ENCODE measurements around the gene PAPSS2. TPM values are rescaled to one million over a fixed set of nuclear protein-coding genes. Genes with fewer than 3 reads are reported as not detected.

The PAPSS2 gene
- total RNA-seq, 1 donor from 2014 or later: 14.8 TPM

DNA sequence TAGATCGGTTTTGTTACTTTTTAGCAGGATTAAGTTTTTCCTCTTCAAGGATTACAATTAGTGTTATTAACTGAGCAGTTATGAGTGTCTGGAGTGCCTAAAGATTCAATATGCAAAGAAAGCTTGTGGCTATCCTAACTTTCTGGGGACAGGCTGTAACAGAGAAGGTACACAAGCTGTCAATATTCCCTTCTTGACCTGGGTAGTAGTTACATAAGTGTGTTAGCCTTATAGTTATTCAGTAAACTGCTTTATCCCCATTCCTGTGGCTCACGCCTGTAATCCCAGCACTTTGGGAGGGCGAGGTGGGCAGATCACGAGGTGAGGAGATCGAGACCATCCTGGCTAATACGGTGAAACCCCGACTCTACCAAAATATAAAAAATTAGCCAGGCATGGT is 126.7 kb downstream of the PAPSS2 start:
- Histone ChIP-seq H3K9me3 (no peaks in the 10 kb centered on the region), H3K36me3 (peaks cover 6 to 18% of the 10 kb centered on the region in 2 donors), H3K4me3 (no peak overlapping the region), H3K27ac (no peak overlapping the region), H3K4me1 (peaks cover 0 to 2% of the 10 kb centered on the region in 2 donors), H3K27me3 (no peaks in the 10 kb centered on the region)
- TF ChIP-seq, protein P1, sequence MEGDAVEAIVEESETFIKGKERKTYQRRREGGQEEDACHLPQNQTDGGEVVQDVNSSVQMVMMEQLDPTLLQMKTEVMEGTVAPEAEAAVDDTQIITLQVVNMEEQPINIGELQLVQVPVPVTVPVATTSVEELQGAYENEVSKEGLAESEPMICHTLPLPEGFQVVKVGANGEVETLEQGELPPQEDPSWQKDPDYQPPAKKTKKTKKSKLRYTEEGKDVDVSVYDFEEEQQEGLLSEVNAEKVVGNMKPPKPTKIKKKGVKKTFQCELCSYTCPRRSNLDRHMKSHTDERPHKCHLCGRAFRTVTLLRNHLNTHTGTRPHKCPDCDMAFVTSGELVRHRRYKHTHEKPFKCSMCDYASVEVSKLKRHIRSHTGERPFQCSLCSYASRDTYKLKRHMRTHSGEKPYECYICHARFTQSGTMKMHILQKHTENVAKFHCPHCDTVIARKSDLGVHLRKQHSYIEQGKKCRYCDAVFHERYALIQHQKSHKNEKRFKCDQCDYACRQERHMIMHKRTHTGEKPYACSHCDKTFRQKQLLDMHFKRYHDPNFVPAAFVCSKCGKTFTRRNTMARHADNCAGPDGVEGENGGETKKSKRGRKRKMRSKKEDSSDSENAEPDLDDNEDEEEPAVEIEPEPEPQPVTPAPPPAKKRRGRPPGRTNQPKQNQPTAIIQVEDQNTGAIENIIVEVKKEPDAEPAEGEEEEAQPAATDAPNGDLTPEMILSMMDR (IDR thresholded peaks at IDR 0.05): no peak
- DNase-seq (ENCODE audit: low spot score in 2 of 2): no peak
- intact Hi-C loops (cut with DNase I): no loop called here

DNA sequence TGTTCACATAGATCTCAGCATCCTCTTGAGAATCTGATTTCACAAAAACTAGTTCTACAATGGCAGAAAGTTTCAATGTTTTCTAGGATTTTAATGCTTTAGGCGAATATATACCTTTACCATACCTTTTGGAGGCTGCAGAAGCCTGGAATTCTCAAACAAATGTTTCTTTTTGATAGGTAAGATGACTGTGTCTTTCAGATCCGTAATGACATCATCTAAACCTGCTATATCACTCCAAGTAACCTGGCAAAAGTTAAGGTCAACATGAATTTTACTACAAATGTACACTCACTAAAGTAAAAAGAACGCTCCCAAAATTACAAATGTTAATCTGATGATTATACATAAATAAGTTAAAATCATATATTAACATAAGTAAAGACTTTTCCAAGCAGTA is 130.5 kb downstream of the PAPSS2 start:
- no peaks in the 10 kb centered on the region for H3K9me3 ChIP-seq
- no peak overlapping the region for H3K27ac ChIP-seq

DNA sequence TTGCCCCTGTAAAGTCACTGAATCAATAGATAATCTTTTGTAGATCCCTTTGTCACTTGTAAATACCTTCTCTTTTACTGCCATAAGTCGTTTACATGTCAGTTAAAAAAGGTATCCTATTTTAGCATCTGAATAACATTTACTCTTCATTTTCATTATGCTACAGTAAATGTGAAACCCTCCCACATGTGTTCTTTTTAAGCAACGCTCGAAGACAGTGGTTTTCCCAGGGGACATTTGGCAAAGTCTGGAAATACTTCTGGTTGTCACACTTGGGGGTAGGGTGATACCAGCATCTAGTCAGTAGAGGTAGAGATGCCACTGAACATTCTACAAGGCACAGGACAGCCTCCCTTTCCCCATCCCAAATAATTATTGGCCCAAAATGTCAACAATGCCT is 134.6 kb downstream of the PAPSS2 start:
- Histone ChIP-seq H3K9me3 (no peaks in the 10 kb centered on the region), H3K4me3 (no peak overlapping the region), H3K27ac (no peak overlapping the region), H3K4me1 (peaks cover 0 to 2% of the 10 kb centered on the region in 2 donors), H3K36me3 (peaks cover 0 to 14% of the 10 kb centered on the region in 2 donors), H3K27me3 (no peaks in the 10 kb centered on the region)
- DNase-seq (ENCODE audit: low spot score in 2 of 2): no peak
- TF ChIP-seq, protein P1 (IDR thresholded peaks at IDR 0.05): no peak
- intact Hi-C loops (cut with DNase I): no loop called here

More for the DNA sequence above, 130.5 kb downstream of the PAPSS2 start:
- H3K36me3 ChIP-seq: peaks cover 0 to 18% of the 10 kb centered on the region in 2 donors
- no peak overlapping the region for H3K4me3 ChIP-seq
- intact Hi-C loops (cut with DNase I): no loop called here
- H3K27me3 ChIP-seq: no peaks in the 10 kb centered on the region
- DNase-seq (ENCODE audit: low spot score in 2 of 2): no peak
- TF ChIP-seq, protein P1 (IDR thresholded peaks at IDR 0.05): no peak
- peaks cover 0 to 2% of the 10 kb centered on the region in 2 donors for H3K4me1 ChIP-seq

Other genes starting within 250 kb of the PAPSS2 start
- gene MINPP1, start 155.0 kb upstream of the PAPSS2 start, total RNA-seq: 14.3 TPM
- gene ATAD1, start 158.3 kb downstream of the PAPSS2 start, total RNA-seq: 22.1 TPM
- not detected for gene KLLN, start 203.7 kb downstream of the PAPSS2 start, total RNA-seq
- gene PTEN, start 203.7 kb downstream of the PAPSS2 start, total RNA-seq: 96.3 TPM